NCI-H146 (cell line): ENCODE data around the gene WNT2.
A peak's percentile ranks its signal among the peaks of the same experiment; 100 is the strongest.
"Not testable (repeated sequence)": the region's sequence is repeated elsewhere in the genome, so short reads cannot be mapped to it uniquely, and the experiment has no call there.

Experiments used
- DNase-seq: peaks from one replicate; lab custom pipeline; 2025; lab: John Stamatoyannopoulos, UW

The WNT2 gene

DNA sequence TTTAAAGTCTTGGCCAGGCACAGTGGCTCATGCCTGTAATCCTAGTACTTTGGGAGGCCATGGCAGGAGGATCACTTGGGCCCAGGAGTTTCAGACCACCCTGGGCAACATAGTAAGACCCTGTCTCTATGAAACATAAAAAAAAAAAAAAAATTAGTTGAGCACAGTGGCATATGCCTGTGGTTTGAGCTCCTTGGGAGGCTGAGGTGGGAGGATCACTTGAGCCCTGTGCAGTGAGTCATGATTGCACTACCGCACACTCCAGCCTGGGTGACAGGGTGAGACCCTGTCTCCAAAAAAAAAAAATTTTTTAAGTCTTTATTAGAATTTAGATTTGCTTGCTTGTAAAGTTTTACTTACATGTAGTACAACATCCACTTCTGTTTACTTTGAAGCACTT is 14.0 kb downstream of the WNT2 start:
- DNase-seq, result no peak

DNA sequence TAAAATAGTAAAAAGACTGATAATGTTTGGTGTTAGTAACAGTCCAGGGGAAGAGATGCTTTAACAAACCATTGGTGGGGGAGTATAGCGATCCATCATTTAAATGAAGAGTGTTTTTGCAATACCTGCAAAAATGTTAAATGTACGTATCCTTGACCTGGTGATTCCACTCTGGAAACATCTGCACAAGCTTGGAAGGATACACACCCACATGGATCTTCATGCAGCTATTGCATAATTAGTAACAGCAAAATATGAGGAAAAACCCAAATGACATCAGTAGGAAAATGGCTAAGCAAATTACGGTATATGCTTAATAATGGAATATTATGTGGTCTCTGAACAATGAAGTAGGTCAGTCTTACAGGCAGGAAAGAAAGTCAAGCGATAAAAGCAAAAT is 20.5 kb downstream of the WNT2 start:
- no peak for DNase-seq

DNA sequence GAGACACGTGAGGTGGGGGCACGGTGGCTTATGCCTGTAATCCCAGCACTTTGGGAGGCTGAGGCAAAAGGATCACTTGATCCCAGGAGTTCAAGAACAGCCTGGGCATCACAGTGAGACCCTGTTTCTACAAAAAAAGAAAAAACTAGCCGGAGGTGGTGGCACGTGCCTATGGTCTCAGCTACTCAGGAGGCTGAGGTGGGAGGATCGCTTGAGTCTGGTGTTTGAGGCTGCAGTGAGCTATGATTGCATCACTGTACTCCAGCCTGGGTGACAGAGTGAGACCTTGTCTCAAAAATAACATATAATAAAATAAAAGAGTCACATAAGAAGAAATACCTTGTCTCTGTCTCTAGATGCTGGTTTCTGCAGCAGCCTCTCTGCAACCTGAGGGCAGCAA is 22.4 kb downstream of the WNT2 start:
- not testable (repeated sequence) for DNase-seq

DNA sequence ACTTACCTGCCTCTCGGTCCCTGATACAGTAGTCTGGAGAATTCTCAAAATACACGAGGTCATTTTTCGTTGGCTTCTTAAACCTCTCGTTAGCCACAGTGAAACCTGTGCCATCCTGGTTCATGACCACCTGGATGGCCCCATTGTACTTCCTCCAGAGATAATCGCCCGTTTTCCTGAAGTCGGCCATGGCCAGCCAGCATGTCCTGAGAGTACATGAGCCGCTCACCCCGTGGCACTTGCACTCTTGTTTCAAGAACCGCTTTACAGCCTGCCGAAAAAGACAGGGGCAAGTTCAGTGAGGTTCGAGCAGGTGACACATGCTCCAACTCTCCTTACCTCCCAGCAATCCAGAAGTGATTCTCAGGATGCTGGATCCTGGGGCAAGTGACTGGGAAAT is 25.3 kb downstream of the WNT2 start:
- DNase-seq, result no peak

DNA sequence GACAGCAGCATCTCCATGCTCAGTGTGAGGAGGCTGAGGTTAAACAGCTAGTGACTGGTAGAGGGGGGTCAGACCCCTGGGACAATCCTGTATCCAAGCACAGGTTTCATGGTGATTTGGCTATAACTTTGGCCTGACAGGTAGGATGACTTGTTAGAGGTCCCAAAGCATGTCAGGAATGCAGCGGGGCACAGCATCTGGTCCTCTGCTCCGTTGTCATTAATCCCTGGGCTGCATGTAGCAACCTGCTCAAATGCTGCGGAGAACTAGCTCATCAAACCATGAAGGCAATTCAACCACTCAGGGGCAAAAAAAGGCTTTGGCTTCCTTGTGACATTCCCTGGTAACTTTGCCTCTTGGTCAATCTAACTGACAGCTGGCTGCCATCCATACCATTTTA is 26.8 kb downstream of the WNT2 start:
- DNase-seq, result no peak

DNA sequence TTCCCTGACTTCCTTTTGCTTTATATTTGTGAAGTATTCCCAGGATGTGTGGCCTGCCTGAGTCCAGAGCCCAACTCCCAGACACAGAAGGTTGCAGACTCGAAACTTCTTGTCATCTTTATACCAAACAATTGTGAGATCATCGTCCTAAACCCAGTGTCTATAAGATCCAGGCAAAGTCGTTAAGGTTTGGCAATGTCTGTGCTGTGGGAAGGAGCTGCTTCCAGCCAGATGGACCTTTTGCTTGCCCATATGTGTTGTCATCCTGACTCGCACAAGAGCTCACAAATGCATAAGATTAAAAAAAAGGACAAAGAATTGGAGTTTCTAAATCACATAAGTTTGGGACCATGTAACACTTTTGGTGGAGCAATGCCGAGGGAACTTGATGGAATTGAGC is 37.0 kb downstream of the WNT2 start:
- DNase-seq, result no peak

DNA sequence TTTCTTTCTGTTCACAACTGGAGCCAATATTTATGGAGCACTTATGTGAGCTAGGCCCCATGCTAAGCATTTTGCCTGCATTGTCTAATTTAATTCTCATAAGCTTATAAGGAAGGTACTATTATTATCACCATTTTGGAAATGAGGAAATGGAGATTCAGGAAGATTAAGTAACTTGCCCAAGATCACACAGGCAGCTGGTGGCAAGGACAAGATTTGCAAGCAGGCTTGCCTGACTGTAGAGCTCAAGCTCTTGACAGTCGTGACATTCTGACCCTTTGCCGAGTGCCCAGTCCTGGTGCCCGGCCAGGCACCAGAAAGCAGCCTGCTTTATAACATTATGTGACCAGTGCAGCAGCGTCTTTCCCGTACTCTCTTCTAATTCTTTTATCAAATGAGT is 38.2 kb downstream of the WNT2 start:
- no peak for DNase-seq

DNA sequence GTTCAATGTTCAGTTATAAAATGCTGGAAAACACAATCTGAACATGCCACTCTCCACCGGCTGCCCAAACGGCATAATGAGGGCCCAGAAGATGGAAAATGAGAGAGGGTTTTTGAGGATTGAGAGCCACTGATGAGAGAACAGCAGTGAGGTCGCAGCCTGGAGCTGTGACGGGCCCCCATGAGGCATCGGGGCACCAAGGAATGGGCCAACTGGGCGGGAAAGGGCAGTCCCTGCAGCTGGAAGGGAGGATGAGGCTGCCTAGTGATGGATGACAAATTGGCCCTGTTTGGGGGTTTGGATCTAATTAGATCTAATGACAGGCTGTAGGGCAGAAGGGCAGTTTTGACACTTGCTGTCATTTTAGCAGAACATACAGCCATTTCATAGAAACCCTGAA is 39.1 kb downstream of the WNT2 start:
- DNase-seq, result no peak

DNA sequence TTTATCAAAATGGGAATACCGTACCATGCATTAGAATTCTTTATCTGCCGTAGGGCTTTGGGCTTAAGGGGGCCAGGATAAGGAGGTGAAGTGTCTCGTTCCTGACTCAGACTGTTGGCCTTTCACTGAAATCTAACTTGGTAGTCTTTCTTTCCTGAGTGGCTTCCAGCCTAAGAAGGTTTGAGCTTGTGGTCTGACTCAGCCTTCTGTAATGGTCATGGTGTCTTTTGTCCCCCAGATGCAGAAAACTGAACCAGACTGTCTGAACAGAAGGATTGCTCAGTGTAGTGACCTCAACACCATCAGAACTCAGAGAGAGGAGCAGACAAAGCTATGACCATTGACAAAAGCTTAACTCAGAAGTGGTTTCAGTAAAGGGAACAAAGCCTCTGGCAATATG is 39.5 kb downstream of the WNT2 start:
- DNase-seq, result no peak

DNA sequence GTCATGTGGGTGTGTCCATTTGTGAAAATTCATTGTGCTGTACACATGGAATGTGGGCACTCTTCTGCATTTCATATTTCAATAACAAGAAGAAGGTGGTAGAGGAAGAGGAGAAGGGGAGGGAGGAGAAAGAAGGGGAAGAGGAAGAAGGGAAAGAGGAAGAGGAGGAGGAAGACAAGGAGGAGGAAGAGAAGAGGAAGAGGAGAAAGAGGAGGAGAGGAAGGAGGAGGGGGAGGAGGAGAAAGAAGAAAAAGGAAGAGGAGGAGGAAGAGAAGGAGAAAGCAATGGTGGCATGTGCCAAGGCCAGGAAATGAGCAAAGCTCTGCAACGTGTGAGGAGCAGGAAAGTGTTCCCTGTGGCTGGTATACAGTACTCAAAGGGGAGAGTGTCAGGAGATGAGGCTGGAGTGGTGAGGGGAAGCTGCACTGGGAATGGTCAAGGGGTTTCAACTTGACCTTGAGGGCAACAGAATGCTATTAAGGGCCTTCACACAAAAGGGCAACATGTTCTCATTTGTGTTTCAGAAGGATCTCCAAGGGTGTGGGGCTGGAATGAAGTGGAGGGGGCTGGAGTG is 40.5 kb downstream of the WNT2 start:
- DNase-seq, result no peak

DNA sequence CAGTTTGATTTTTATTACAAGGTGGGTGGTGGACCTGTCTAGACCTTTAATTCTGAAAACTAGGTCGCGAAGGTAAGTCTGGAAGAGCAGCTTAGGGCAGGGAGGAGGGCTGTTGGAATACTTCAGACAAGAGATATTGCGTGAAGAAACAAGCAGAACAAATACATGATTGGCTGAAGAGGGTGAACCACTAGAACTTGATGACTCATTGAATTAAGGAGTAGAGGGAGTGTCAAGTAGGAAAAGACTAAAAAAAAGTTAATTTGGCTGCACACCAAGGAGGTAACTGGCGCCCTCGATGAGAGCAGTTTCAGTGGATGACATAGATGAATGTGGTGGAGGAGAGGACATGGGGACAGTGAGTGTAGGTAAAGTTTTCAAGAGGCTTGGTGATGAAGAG is 41.3 kb downstream of the WNT2 start:
- no peak for DNase-seq

DNA sequence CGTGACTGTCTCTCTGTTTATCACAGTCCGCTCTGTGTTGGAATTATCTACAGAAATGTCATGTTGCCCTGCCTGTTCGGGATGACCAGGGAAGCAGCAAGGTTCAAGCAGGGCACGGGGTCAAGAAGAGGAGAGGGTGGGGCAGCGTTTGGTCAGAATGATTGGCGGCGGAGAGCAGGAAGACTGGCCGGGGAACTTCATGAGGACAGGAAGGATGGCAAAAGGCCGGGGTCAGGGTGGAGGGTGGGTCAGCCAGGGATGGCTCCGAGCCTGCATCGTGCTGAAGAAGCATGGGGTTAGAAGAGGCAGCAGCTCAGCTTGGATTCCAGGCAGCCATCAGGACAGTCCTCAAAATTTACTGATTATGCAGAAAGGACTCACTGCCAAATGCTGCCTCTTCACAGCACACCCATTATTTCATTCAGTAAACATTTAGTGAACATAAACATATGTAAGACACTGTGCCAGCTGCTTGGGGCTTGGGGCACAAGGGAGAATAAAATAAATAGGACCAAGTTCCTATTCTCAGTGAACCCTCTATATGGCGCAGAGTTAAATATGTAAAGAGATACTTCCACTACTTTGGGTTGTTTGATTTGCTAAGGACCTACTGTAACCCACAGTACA is 42.8 kb downstream of the WNT2 start:
- DNase-seq, result no peak

DNA sequence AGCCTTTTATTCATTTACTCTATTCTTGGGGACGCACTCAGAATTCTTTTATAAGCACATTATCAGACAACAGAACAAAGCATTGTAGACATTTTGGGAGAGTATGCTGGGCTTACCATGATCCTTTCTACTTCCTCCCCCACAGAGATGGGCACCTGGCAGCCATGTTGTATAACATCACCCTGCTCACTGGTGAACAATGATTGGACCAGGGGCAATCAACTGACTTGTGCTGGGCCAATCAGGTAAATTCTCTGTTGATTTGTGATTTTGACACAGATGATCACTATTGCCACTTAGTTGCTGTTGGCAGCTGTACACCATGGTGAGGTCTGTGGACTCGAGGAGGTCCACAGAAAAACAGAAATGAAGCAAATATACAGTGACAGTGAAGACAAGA is 43.7 kb downstream of the WNT2 start:
- DNase-seq, result no peak

DNA sequence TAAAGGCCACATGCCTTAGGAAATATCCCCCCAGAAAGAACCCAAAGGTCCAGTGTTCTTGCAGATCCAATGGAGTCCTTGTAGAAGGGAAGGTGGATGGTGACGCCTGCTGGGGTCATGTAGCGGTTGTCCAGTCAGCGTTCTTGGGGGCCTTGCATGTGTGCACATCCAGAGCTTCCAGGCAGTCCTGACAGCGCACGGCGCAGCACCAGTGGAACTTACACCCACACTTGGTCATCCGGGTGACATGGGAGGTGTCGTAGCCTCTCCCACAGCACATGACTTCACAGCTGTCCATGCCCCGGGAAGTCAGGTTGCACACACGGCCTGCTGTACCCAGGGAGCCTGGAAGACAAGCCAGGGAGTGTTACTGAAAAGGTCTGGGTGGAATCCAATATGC is 44.8 kb downstream of the WNT2 start:
- no peak for DNase-seq

DNA sequence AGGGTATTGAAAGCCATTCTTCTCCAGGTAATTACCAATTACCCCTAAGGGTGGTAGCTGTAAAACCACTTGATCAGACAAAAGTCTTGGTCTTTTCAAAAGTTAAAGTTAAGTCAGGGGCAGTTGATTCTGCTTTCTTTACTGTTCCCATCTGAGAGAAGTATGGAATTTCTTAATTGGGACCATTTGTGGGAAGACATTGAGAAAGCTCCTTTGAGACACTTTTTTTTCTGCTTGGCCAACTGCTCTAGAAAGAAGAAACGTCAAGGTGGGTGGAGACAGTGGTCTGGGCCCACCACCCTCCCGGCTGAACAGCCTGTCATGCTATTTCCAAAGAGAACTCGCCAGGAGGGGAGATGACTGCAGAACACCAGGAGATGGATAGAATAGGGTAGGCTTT is 45.3 kb downstream of the WNT2 start:
- no peak for DNase-seq

DNA sequence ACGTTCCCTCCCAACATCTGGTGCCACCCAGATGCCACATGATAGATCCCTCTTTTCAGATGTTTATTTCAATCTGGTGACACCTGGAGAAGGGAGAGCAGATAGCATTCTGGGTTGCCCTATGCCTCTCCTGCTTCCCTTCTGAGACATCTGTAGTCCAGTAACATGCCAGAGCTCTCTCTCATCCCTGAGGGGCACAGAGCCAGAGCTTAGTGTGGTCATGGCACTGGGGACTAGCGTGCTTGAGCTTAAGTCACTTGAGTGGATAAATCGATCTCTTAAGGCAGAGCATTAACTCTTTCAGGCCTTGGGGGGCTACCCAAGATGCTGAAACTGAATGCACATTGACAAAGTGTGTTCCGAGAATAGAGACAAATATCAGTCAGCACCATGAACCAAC is 47.9 kb downstream of the WNT2 start:
- no peak for DNase-seq

DNA sequence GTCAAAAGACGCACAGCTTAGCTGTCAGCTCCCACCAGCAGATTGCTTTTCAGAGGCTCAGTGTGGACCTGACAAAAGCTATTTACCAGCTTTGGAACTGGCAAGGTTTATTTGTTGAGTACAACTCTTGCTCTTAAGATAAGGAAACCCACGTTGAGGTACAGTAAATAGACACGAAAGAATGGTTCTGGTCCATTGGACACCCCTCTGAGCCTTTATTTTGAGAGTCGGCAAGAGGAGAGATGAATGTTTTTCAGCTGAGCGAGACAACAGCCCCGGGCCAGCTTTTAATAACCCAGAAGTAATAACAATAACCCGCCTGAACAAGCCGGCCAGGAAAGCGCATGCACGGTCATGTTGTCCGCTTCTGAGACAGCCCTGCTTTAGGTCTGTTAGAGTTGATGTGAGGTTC is 49.0 kb downstream of the WNT2 start:
- DNase-seq, result peak; percentile 86

DNA sequence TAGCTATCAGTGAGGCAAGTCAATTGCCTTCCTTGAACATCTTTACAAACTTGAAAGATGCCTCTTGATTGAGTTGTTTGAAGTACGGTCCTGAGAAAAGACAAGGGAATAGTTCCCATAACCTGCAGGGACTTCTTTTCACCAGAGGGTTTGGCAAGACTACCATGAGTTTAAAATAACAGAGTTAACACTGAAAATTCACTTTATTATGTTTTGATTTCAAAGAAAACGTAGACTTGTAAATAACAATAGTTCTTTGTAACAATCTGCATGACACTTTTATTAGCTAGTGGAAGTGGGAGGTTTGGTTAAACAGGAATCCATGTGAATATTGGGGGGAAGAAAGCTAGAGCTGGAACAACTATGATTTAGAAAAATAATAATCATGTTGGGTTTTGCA is 49.5 kb downstream of the WNT2 start:
- no peak for DNase-seq

DNA sequence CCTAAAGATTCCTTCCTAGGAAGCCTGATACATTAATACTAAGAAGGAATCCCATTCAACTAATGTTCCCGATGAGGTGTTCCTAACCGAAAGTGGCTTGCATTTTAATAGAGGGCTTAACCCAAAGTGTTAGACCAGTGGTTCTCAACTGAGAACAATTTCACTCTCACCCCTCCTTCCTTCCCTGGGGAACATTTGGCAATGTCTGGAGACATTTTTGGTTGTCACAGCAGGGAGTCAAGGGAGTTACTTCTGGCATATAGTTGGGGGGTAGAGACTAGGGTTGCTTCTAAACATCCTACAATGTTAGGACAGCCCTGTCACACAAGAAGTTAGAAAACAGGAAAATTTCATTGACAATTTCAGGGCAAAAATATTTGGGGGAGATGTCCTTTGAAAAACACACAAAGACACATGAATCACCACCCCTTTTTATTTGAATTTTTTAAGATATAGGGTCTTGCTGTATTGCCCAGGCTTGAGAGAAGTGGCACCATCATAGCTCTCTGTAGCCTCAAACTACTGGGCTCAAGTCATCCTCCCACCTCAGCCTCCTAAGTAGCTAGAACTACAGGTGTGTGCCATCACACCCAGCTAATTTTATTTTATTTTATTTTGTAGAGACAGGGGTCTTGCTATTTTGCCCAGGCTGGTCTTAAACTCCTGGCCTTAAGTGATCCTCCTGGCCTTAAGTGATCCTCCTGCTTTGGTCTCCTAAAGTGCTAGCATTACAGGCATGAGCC is 50.7 kb downstream of the WNT2 start:
- DNase-seq, result no peak

DNA sequence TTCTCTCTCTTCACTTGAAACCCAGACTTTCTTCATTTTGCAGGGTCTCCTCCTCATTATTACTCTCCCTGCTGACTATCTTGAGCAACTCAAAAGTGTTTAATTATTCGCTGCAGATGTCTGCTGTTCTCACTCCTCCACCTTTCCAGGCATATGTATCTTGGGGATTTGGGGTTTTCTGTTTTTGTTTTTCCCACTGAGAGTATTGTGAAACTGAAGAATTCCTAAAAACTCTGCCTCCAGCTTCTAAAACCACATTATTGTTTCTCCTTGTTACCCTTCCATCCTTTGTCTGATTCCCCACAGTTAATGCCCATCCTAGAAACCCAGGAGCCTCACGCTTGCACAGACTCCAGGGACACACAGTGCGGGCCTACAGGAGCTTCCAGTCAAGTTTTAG is 51.3 kb downstream of the WNT2 start:
- DNase-seq, result no peak

DNA sequence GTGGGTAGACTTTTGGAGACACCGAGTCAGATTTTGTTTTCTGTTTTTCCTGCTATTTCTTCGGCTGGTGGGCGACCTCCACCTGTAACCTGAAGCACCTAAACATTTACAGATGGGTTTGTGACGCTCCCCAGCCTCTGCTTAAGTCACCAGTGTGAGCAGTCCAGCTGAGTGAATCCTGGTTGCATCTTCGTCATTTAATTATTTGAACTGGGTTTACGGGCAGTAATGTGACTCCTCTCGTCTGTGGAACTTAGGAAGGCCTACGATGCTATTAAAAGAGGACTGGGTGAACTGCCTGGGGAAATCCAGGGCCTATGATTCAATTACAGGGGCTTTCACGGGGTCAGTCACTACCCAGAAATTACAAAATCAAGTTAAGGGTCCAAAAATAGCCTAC is 52.5 kb downstream of the WNT2 start:
- DNase-seq, result no peak

DNA sequence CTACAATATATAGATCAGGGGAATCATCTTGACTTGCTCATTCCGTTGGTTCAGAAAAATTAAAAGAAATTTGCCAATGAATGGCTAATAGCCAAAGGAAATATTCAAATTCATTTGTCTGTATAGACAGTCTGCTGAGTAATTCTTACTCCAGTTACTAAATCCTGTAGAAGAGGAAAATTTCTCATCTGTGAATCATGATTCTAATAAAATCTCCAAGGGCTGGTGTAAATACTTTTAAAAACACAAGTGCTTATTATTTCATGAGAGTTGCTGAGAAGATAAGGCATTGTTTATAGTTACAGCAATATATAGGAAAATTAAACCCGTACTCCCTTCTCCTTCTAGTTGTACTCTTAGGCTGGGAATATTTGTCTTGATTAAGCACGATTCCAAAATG is 53.0 kb downstream of the WNT2 start:
- no peak for DNase-seq

DNA sequence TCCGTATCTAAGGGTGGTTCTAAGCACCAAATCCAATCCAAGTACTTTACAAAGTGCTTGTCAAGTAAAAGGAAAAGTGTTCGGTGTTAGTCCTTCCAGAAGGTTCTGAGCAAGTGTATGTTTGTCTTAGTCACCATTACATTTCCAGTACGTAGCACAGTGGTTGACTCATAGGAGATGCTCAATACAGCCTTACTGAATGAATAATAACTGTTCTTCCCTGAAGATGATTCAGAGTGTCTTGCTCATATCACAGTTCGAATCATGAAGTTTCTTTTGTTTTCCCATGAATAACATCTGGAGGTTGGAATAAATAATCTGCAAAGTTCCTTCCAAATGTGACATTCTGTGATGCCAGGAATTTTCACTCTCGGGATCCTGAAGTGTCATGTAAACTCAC is 53.4 kb downstream of the WNT2 start:
- DNase-seq, result no peak

DNA sequence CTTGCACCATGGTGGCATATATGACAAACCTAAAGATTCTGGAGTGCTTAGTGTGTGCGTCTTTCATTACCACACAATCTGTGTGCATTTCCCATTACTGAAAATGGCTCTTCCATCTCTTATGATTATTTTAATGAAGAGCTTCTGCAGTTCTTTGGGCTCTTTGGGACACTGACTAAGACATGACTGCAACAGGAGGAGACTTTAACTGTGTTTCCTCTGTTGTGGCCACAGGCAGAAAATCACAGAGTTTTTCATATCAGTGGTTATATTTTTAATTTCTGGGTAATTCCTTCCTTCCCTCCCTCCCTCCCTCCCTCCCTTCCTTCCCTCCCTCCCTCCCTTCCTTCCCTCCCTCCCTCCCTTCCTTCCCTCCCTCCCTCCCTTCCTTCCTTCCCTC is 58.1 kb downstream of the WNT2 start:
- DNase-seq, result no peak
